Neural cell (in vitro differentiated cells): ENCODE data around the gene IFIT2.

Experiments used
- EP300 ChIP-seq: fragments of 450-650 bp; conservative IDR thresholded peaks from 2 replicates; pipeline ENCODE4 v1.6.1; 2014; ENCODE audit warnings: antibody characterized with exemption, mild to moderate bottlenecking, moderate library complexity; ENCODE audit not compliant: poor library complexity, severe bottlenecking
- EZH2 ChIP-seq: fragments of 200-600, 300-800 bp; shearing (Covaris generic), sonication (generic); IDR thresholded peaks from 2 replicates; pipeline ENCODE4 v1.6.1; 2014; ENCODE audit warnings: antibody characterized with exemption, low read length, borderline replicate concordance, mild to moderate bottlenecking; ENCODE audit not compliant: insufficient read depth, poor library complexity, severe bottlenecking
- MXI1 ChIP-seq: fragments of 450-650 bp; conservative IDR thresholded peaks from 2 replicates; pipeline ENCODE4 v1.6.1; 2014; ENCODE audit warnings: antibody characterized with exemption, mild to moderate bottlenecking; ENCODE audit not compliant: poor library complexity, severe bottlenecking
- POLR2AphosphoS5 ChIP-seq: IDR thresholded peaks from 2 replicates; pipeline ENCODE4 v1.6.1; 2012
- RAD21 ChIP-seq: fragments of 450-650 bp; conservative IDR thresholded peaks from 2 replicates; pipeline ENCODE4 v1.6.1; 2014; ENCODE audit warnings: antibody characterized with exemption, mild to moderate bottlenecking, moderate library complexity
- REST ChIP-seq: IDR thresholded peaks from 2 replicates; pipeline ENCODE4 v1.6.1; 2012; ENCODE audit warnings: borderline replicate concordance
- SMC3 ChIP-seq: fragments of 450-650 bp; conservative IDR thresholded peaks from 2 replicates; pipeline ENCODE4 v1.6.1; 2014; ENCODE audit warnings: antibody characterized with exemption, mild to moderate bottlenecking, moderate library complexity; ENCODE audit not compliant: poor library complexity
- TAF1 ChIP-seq: IDR thresholded peaks from 2 replicates; pipeline ENCODE4 v1.6.1; 2012; ENCODE audit warnings: low read depth
- TF ChIP-seq, protein P1 (sequence below): fragments of 450-650 bp; IDR thresholded peaks from 2 replicates; pipeline ENCODE4 v1.5.1; 2014; ENCODE audit warnings: antibody characterized with exemption, mild to moderate bottlenecking, moderate library complexity; ENCODE audit not compliant: poor library complexity, severe bottlenecking

DNA sequence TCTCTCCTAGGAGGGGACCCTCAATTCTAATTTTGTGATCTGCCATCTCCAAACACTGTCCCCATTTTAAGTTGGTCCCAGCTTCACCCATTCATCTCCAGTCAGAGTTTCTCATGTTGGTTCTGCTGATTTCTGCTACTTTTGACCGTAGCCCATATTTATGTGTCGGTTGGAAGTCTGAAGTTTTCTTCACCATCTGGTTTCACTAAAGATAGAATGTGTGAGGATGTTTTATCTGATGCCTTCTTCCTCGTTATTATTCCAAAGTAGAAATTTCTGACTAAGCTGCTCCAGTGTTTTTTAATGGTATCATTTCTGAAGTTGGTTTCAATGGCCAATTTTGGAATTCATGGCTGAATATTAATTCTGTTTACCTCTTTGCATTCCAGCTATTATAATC, 21.3 kb upstream of the IFIT2 start:
- TF ChIP-seq, protein P1, sequence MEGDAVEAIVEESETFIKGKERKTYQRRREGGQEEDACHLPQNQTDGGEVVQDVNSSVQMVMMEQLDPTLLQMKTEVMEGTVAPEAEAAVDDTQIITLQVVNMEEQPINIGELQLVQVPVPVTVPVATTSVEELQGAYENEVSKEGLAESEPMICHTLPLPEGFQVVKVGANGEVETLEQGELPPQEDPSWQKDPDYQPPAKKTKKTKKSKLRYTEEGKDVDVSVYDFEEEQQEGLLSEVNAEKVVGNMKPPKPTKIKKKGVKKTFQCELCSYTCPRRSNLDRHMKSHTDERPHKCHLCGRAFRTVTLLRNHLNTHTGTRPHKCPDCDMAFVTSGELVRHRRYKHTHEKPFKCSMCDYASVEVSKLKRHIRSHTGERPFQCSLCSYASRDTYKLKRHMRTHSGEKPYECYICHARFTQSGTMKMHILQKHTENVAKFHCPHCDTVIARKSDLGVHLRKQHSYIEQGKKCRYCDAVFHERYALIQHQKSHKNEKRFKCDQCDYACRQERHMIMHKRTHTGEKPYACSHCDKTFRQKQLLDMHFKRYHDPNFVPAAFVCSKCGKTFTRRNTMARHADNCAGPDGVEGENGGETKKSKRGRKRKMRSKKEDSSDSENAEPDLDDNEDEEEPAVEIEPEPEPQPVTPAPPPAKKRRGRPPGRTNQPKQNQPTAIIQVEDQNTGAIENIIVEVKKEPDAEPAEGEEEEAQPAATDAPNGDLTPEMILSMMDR = no peak
- TF ChIP-seq MXI1 (no peak), POLR2AphosphoS5 (no peak), EZH2 (no peak), SMC3 (no peak), EP300 (no peak), RAD21 (no peak), TAF1 (no peak), REST (no peak)
